ENCODE measurements around the gene KCTD13.
A peak's percentile ranks its signal among the peaks of the same experiment; 100 is the strongest.
"Not testable (repeated sequence)": the region's sequence is repeated elsewhere in the genome, so short reads cannot be mapped to it uniquely, and the experiment has no call there.

The KCTD13 gene

GRCh38 chr16:29943846-29944799, 18.1 kb upstream of the KCTD13 start:
- peak; percentile 58 for DNase-seq

- DNase-seq, result no peak
Observed at GRCh38 chr16:29940656-29941055, 14.6 kb upstream of the KCTD13 start.

- not testable (repeated sequence) for DNase-seq
Observed at GRCh38 chr16:29931750-29932149, 5.7 kb upstream of the KCTD13 start.

GRCh38 chr16:29927070-29927905, 1.3 kb upstream of the KCTD13 start:
- DNase-seq, result no peak

- no peak for DNase-seq
Observed at GRCh38 chr16:29926711-29927052, 656 bp upstream of the KCTD13 start.

- DNase-seq, result no peak
Observed at GRCh38 chr16:29925105-29925756, 795 bp downstream of the KCTD13 start.

- no peak for DNase-seq
Observed at GRCh38 chr16:29922986-29923501, 3.0 kb downstream of the KCTD13 start.

- DNase-seq, result no peak
Observed at GRCh38 chr16:29922326-29922725, 3.7 kb downstream of the KCTD13 start.

- DNase-seq, result no peak
Observed at GRCh38 chr16:29921034-29921385, 5.0 kb downstream of the KCTD13 start.

GRCh38 chr16:29920288-29921033, 5.6 kb downstream of the KCTD13 start:
- DNase-seq, result no peak

- DNase-seq, result no peak
Observed at GRCh38 chr16:29916979-29917378, 9.0 kb downstream of the KCTD13 start.

GRCh38 chr16:29915590-29916247, 10.3 kb downstream of the KCTD13 start:
- DNase-seq, result no peak

- no peak for DNase-seq
Observed at GRCh38 chr16:29913514-29913913, 12.5 kb downstream of the KCTD13 start.

- no peak for DNase-seq
Observed at GRCh38 chr16:29912087-29912486, 13.9 kb downstream of the KCTD13 start.

- no peak for DNase-seq
Observed at GRCh38 chr16:29911676-29912010, 14.4 kb downstream of the KCTD13 start.

GRCh38 chr16:29910819-29911675, 15.0 kb downstream of the KCTD13 start:
- DNase-seq, result peak; percentile 25

GRCh38 chr16:29909851-29910250, 16.2 kb downstream of the KCTD13 start:
- not testable (repeated sequence) for DNase-seq

- no peak for DNase-seq
Observed at GRCh38 chr16:29909391-29909790, 16.6 kb downstream of the KCTD13 start.

GRCh38 chr16:29908719-29909220, 17.3 kb downstream of the KCTD13 start:
- DNase-seq, result no peak

GRCh38 chr16:29907973-29908372, 18.1 kb downstream of the KCTD13 start:
- DNase-seq, result no peak

Measured in NCI-H526 treated with DMSO at 0.1 percent for 48 hours (cell line).